HG03520 (cell line): Measurements from ENCODE around the gene DAZAP1.

Experiments used
- ATAC-seq: cut with Tn5 transposase; IDR thresholded peaks from one replicate; pipeline ENCODE4 v1.9.1; 2021; ENCODE audit warnings: mild to moderate bottlenecking, moderate library complexity; ENCODE audit not compliant: unreplicated experiment

The DAZAP1 gene

DNA sequence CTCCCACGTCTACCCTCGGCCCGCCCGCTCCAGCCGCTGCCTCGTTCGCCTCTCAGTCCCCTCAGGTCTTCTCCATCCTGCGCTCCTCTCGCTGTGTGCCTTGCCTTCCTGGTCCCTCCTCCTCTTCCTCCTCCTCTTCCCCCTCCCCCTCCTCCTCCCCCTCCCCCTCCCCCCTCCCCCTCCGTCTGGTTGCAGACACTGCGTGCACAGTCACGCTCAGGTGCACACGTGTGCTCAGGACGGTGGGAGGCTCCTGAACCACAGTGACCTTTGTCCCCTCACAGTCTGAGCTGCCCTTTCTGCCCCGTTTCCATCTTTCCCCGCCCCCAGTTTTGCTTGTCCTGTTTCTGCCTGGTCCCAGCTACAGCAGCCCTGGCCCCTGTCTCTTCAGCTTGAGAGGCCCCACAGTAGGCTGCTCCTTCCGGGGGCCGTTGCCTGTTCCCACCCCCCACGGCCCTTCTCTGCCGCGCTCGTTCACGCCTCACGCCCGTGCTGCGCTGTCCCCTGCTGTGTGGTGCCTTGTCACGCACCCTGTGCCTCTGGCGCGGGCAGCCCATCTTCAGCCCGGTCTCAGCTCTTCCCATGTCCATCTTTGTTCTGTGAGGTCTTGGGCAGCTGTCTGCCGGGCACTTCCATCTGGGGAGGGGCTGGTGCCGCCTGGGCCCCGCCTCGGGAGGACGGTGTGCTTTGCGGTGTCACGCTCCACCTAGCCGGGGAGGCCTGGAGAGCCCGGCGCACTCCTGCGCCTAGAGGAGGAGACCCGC is 17.0 kb downstream of the DAZAP1 start:
- ATAC-seq, result no peak

DNA sequence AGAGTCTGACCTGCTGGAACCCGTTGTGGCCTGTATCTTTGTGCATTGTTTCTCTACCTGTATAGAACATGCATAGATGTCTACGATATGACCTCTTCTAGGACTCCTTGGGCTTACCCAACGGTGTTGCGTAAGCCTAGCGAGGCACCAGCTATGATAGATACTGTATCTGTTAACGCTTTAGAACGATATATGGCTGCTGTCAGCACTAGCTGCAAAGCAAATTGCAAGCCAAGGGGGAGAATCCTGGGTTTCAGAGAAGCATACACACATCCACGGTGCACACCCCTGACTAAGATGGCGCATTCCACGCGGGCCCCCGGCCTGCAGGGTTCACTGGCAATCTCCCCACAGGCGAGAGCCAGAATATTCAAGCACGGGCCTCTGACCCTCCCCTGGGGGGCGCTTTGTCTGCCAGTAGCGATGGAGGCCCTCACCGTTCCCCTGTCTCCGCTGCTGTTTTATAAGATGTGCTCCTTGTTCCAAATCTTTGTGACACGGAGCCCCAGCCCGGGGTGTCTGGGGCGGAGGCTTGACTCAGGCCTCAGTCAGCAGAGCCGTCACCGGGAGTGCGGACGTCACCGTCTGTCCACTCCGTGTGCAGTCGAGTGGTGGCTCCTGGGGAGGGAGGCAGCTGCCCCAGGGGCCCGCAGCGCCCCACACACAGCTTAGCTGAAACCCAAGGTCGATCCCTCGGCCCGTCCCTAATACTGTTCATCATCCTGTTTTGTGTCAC is 17.9 kb downstream of the DAZAP1 start:
- no peak for ATAC-seq

DNA sequence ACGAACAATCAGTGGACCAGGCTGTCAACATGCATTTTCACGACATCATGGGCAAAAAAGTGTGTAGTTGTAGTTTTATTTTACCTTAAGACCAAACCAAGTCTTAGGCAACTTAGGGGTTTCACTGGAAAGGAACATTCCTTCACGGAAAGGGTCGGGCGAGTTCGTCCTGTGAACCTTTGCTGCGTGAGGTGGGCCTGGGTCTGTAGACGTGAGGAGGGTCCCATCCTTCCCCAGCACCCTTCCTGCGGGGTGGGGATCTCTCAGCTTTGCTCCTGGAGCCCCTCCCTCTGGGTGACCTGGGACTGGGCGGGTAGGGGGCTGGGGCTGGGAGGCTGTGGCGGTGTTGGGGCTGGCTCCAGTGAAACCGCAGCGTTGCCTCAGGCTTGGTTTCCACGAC is 18.5 kb downstream of the DAZAP1 start:
- ATAC-seq, result no peak

DNA sequence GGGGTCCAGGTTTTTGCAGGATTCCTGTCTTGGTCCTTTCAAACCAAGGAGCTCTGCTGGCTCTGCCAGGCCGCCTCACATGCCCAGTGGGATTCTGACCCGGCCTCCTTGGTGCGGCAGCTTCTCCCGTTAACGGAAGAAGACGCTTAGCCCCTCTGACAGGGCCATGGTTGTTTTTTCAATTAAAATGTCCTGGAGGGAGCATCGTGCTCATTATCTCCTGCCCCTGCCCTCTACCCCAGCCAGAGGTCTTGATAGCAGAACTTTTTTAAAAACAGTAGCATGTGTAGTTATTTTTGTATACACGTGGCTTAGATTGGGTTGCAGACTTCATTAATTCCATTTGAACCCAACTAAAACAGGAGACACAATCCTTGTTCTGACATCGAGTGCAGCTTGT is 19.4 kb downstream of the DAZAP1 start:
- ATAC-seq, result no peak

DNA sequence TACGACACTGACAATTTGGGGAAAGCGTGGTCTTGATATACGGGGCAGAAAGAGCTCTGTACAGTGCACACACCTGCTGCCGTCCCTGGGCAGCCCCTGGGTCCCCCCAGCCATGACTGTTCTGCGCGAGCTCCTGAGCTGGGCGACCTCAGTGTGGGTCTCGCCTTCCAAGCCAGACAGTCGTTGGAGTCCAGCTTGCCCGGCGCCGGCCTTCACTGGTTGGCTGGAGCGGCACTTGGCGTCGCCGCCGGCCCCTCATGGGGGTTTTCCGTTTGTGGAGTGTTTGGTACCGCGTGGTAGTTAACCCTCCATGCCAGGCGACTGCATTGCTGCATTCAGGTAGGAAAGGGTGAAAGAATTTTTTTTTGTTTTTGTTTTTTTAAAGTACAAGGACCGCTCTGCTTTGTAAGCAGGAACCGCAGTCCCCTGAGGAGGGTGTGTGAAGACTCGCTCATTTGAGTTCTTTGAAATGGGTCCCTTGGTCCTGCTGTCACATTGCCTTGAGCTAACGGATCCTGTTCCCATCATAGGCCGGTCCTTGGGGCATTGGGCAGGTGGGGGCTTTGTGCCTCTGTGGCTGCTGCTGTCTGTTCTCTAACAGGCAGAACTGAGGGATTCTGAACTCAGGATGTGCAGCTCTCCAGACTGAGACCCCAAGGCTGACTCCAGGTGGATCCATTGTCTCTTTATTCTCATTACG is 20.0 kb downstream of the DAZAP1 start:
- no peak for ATAC-seq

DNA sequence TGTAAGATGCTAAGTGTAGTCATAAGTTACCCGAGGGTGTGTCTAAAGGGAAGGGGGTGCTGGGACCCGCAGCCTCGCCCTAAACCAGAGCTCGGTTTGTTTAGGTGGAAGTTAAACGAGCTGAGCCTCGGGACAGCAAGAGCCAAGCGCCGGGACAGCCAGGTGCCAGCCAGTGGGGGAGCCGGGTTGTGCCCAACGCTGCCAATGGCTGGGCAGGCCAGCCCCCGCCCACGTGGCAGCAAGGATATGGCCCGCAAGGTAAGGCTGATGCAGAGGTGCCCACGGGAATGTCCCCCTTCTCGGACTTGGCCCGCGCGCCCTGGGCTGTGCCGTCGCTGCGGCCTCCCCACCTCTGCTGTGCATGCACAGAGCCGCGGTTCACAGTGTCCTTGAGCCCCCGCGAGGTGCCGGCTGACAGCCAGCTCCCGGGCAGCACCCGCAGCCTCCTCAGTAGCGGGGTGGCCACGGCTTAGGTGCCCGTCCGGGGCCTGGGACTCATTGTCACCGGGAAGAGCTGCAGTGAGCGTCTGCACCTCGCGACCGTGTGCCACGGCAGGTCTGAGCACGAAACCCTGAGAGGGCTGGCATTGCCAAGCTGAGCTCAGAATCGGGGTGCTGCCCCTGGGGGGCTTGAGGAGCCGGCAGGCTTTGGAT is 21.5 kb downstream of the DAZAP1 start:
- ATAC-seq, result no peak

DNA sequence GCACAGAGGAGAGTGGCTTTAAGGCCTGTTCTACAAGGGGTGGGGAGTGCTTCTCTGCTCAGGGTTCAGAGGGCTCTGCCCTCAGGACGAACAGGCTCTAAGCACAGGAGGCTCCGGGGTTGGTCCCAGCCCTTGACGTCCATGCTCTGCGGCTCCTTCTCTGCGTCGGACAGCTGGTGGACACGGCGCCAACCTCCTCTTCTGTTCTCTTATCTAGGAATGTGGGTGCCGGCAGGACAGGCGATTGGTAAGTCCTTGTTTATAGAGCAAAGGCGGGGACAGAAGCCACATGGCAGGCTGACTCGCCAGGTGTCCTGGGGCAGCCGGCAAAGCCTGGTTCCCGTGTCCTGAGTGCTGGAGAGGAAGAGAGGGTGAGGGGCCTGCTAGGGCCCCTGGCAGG is 22.4 kb downstream of the DAZAP1 start:
- no peak for ATAC-seq

DNA sequence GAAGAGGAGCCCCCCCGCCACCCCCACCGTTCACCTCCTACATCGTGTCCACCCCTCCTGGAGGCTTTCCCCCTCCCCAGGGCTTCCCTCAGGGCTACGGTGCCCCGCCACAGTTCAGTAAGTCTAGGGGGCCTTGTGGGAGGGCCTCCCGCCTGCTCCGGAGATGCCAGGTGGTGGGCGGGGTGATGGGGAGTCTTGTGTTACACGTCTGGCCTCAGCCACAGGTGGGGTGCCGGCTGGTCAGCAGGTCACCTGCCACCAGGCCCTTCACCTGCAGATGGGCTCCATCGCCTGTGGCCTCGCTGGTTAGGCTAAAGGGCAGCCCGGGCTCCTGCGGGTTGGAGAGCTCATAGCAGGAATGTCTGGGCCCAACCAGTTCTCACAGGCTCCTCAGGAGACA is 22.9 kb downstream of the DAZAP1 start:
- ATAC-seq, result no peak

DNA sequence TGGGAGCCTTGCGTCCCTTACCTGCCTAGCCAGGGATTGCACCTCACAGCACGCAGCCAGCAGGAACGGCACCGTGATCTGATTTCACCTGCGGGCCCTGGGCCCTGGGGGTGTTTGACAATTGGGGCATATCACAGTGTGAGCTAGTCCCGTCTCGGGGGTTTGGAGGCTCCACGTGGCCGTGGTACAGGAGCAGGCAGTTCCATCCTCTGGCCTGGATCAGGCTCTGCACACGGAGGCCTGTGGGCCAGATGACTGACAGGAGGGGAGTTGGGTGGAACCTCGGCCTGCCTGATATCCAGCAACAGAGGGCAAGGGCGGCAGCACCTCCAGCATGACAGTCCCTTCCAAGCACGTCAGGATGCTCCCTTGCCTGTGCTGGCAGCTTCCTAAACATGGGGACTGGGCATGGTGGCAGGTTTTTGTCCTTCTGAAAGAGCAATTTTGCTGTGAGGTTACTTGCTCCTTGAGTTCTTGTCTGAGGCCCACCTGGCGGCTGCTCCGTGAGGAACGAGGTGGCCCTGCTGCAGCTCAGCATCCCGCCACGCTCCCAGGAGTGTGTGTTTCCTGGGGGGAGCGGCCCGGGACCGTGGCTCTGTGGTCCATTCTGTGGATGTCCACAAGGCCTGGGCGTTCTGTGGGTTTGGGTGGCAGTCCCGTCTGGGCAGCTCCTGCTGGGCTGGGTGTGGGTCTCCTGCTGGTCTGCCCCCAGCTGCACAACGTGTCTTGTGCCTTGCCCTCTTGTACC is 24.5 kb downstream of the DAZAP1 start:
- no peak for ATAC-seq

DNA sequence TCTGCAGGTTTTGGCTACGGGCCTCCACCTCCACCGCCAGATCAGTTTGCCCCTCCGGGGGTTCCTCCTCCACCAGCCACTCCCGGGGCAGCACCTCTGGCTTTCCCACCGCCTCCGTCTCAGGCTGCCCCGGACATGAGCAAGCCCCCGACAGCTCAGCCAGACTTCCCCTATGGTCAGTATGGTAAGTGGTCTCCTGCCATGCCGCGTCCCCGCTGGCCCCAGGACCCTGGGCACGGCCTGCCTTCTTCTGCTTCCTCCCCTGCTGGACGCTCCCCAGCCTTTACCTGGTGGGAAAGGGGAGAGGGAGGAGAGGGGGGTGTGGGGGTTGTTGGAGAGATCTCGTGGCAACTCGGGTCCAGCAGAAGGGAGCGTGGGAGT is 25.1 kb downstream of the DAZAP1 start:
- no peak for ATAC-seq

DNA sequence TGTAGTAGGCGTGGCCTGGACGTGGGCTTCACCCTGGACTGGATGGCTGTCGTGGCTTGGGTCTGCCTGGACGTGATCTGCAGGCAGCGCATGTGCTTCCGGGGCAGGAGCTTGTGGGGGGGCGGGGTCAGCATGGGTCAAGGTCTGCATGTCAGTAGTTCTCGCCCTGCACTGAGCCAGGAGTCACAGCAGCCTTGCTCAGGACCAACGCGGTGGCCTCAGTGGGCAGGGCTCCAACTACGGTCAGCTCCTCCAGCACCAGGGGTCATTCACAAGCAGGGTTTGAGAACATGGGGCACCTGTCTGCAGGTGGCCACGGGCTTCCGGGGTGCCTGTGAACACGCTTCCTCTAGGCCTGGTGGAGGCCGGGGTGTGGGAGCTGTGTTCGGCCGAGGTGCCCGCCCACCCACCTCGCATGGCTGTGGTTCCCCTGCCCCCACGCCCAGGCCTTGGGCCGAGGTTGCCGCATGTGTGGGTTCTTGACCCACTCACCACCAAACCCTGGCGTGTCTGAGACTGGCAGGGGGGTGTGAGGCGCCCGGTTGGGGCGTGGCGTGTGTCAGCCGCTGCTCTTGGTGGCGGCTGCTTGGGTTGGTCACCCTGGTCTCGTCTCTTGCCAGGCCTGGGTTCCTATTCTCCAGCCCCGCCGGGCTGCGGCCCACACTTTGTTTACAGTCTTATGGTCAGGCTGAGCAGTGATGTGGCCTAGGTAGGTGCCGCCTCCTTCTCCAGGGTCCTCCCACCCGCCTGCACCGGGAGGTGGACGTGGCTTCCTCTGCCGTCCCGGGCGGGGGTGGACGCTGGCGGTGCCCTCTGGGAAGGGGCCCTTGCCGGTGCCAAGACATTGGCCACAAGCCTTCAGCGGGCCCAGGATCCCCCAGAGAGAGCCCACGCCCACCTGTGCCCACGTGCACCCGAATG is 26.0 kb downstream of the DAZAP1 start:
- no peak for ATAC-seq

DNA sequence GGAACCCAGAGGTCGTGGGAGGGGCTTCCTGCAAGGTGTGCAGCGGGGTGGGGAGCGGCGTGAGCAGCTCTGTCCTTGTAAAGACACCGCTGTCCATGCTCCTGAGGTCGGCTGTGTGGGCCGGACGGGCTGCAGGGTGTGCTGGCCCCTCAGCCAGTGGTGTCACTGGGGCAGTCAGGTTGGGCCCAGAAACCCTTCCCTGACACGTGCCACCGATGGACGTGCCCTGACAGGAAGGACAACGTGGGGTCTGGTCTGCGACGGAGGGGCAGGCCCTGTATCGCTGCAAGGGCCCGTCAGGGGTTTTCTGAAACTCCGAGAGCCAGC is 26.6 kb downstream of the DAZAP1 start:
- no peak for ATAC-seq

DNA sequence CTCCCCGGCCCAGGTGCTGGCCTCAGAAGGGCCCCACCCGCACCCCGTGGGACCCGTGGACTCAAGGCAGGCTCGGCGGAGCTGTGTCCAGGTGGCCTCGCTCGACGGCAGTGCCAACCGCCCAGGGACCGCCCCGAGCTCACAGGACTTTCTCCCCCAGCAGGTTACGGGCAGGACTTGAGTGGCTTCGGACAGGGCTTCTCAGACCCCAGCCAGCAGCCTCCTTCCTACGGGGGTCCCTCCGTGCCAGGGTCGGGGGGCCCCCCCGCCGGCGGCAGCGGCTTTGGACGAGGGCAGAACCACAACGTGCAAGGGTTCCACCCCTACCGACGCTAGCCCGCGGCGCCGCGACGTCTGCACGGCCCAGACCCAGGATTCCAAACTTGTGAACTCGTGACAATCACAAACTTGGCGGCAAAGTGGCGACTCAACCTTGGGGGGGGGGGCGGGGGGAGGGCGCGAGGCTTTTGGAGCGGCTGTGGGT is 27.2 kb downstream of the DAZAP1 start:
- ATAC-seq, result no peak

DNA sequence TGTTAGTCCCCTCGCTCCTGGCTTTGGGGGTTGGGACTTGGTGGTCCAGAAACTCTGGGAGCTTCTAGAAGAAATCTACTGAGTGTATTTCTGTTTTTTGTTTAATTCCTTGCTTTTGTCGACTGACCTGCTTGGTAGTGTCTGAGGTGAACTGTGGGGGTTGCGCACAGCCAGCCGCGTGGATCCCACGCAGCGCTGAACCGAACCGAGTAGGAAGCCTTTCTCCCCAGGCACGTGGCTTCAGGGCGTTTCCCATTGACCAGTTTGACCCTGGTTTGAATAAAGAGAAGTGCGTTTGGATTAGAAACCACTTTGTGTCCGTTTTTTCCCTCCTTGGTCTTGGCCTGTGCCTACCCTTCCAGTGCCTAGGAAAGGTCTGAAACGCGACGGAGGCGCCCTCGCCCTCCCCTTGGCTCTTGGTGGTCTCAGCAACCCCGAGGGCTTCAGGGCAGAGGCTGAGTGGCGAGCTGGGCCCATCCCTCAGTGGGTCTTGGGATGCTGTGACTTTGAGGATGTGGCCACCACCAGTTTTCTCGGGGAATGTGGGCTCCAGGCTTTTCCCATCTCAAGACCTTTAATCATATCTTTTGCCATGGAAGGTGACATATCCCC is 28.1 kb downstream of the DAZAP1 start:
- no peak for ATAC-seq

DNA sequence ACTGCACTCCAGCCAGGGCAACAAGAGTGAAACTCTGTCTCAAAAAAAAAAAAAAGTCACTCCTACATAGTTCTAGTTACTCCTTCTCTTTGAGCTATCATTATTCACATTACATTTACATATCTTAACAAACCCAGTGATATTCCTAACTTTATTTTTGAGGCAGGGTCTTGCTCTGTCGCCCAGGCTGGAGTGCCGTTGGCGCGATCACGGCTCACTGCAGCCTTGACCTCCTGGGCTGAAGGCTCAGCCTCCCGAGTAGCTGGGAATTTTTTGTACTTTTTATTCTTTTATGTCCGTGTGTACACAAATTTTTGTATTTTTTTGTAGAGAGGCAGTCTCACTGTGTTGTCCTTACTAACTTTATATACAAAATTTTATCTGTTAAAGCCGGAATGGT is 30.2 kb downstream of the DAZAP1 start:
- ATAC-seq, result no peak

DNA sequence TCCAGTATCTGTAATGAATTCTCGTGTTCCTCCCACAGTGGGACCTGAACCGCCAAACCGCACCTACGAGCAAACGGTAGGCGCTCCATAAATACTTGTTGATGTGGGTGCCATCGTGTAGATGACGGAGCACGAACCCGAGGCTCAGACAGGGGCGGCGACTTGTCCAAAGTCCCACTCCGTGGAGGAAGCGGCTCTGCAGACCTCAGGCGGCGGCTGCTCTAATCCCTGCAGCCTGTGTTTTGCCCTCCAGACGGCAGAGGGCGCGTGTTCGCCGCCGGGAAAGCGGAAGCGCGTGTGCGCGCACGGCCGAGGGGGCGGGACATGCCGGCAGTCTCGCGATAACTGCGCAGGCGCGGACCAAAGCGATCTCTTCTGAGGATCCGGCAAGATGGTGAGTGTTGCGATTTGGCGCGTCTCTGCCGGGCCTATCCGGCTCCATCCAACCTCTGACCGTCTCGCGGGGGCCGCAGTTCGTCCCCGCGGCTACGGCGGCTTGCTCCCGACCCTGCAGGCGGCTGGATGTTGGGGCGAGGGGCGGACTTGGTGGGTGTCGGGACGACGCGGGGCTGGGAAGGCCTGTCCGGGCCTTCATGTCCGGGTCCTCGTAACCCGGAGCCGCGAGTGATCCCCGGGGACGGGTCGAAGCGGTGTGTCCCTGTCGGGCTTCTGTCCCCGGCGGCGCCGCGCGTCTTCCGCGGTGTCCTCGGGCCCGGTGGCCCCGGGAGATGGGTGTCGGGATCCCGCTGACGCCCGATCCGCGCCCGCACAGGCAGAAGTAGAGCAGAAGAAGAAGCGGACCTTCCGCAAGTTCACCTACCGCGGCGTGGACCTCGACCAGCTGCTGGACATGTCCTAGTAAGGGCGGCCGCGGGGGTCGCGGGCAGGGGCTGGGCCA is 30.9 kb downstream of the DAZAP1 start, which contains the start of gene RPS15:
TSS of gene RPS15 (plus strand) at position 362 of the 898 bp plus-strand sequence. CDS start at position 392, 30 bp downstream.
- ATAC-seq, result peak; percentile 80

DNA sequence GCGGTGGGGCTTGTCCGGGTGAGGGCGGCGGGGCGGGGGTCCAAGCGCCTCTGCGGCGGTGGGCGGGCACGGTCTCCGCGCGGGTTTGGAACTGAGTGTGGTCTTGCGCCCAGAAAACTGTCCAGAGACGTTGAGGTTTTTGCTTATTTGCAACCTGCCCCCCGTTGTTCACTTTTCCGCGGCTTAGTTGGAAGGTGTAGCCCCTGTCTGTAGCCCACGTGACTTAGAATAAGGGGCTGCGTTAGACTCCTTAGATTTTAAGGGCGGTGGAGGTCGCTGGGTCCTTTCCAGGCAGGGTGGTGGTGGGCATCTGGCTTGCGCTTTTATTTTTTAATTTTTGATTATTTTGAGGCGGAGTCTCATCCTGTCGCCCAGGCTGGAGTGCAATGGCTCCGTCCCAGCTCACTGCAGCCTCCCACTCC is 31.6 kb downstream of the DAZAP1 start:
- ATAC-seq, result no peak
